Loucy (cell line): Measurements from ENCODE around the gene FAT1.

ENCODE experiments used
- H2AFZ ChIP-seq: fragments of 200-600 bp; sonication (generic); 2 replicates; pipeline ENCODE4 v1.6.0; 2016; ENCODE audit warnings: antibody characterized with exemption, mild to moderate bottlenecking, low read length, moderate library complexity
- H3F3A ChIP-seq: fragments of 200-600 bp; 2 replicates; pipeline ENCODE4 v1.6.0; 2016; ENCODE audit warnings: antibody characterized with exemption, low read depth, mild to moderate bottlenecking
- H3K27me3 ChIP-seq: fragments of 200-600 bp; sonication (generic); 2 replicates; pipeline ENCODE4 v1.6.1; 2014; ENCODE audit warnings: low read length, mild to moderate bottlenecking; ENCODE audit not compliant: insufficient read depth, poor library complexity, severe bottlenecking
- H3K36me3 ChIP-seq: fragments of 200-600 bp; sonication (generic); 2 replicates; pipeline ENCODE4 v1.6.1; 2016; ENCODE audit warnings: low read length; ENCODE audit not compliant: insufficient read depth
- H3K4me1 ChIP-seq: fragments of 200-600 bp; sonication (generic); 2 replicates; pipeline ENCODE4 v1.5.1; 2014; ENCODE audit warnings: low read length, mild to moderate bottlenecking; ENCODE audit not compliant: insufficient read depth, poor library complexity, severe bottlenecking
- H3K4me2 ChIP-seq: fragments of 200-600 bp; sonication (generic); 2 replicates; pipeline ENCODE4 v1.6.0; 2014; ENCODE audit warnings: antibody characterized with exemption, low read length, low read depth, mild to moderate bottlenecking; ENCODE audit not compliant: poor library complexity, severe bottlenecking
- H3K4me3 ChIP-seq: fragments of 200-600 bp; sonication (generic); 2 replicates; pipeline ENCODE4 v1.5.1; 2014; ENCODE audit warnings: low read length, mild to moderate bottlenecking, mixed read lengths; ENCODE audit not compliant: poor library complexity, severe bottlenecking
- H3K79me2 ChIP-seq: fragments of 200-600 bp; sonication (generic); 2 replicates; pipeline ENCODE4 v1.6.1; 2014; ENCODE audit warnings: low read length; ENCODE audit not compliant: insufficient read depth
- H3K9ac ChIP-seq: fragments of 200-600 bp; sonication (generic); 2 replicates; pipeline ENCODE4 v1.6.0; 2014; ENCODE audit warnings: mild to moderate bottlenecking, low read depth, low read length, moderate library complexity; ENCODE audit not compliant: poor library complexity, severe bottlenecking
- H3K9me2 ChIP-seq: fragments of 200-600 bp; sonication (generic); replicated peaks from 2 replicates; pipeline ENCODE4 v1.6.1; 2016; ENCODE audit warnings: low read depth, low read length, mixed read lengths
- H3K9me3 ChIP-seq: fragments of 200-600 bp; sonication (generic); 2 replicates; pipeline ENCODE4 v1.6.1; 2014; ENCODE audit warnings: mild to moderate bottlenecking, antibody characterized with exemption, low read length, low read depth; ENCODE audit not compliant: insufficient read depth
- H4K20me1 ChIP-seq: fragments of 200-600 bp; sonication (generic); 2 replicates; pipeline ENCODE4 v1.6.0; 2014; ENCODE audit warnings: antibody characterized with exemption, low read length, mild to moderate bottlenecking; ENCODE audit not compliant: insufficient read depth, poor library complexity, severe bottlenecking
- CTCF ChIP-seq: fragments of 200-600 bp; sonication (generic); conservative IDR thresholded peaks from 2 replicates; pipeline ENCODE4 v1.5.1; 2014; ENCODE audit warnings: mild to moderate bottlenecking, antibody characterized with exemption, low read length
- EZH2phosphoT487 ChIP-seq: fragments of 200-600 bp; IDR thresholded peaks from 2 replicates; pipeline ENCODE4 v1.6.1; 2018; ENCODE audit warnings: antibody characterized with exemption, mild to moderate bottlenecking, moderate library complexity, borderline replicate concordance

FAT1 gene

GRCh38 chr4:186712690-186713089 is 11.0 kb downstream of the FAT1 start:
- Histone ChIP-seq H4K20me1 (no peaks in the 10 kb centered on the region), H3K9me2 (no peaks in the 10 kb centered on the region), H3K27me3 (no peaks in the 10 kb centered on the region), H3K9me3 (no peaks in the 10 kb centered on the region), H3K4me2 (no peak overlapping the region), H3K9ac (no peak overlapping the region), H3K4me1 (no peaks in the 10 kb centered on the region), H3K4me3 (no peak overlapping the region), H3K36me3 (no peaks in the 10 kb centered on the region), H3F3A (no peaks in the 10 kb centered on the region), H3K79me2 (no peaks in the 10 kb centered on the region), H2AFZ (no peak overlapping the region)
- TF ChIP-seq CTCF (no peak), EZH2phosphoT487 (no peak)

GRCh38 chr4:186710521-186711119 is 13.0 kb downstream of the FAT1 start:
- no peak overlapping the region for H3K9ac ChIP-seq
- H3K79me2 ChIP-seq, result no peaks in the 10 kb centered on the region
- H3K27me3 ChIP-seq, result no peaks in the 10 kb centered on the region
- H3K4me3 ChIP-seq, result no peak overlapping the region
- no peaks in the 10 kb centered on the region for H3K36me3 ChIP-seq
- TF ChIP-seq CTCF (no peak), EZH2phosphoT487 (no peak)
- no peak overlapping the region for H2AFZ ChIP-seq
- H3K4me2 ChIP-seq, result no peak overlapping the region
- H3K9me3 ChIP-seq, result no peaks in the 10 kb centered on the region; the same call in 1 of the 2 replicates
- H3F3A ChIP-seq, result no peaks in the 10 kb centered on the region
- H3K4me1 ChIP-seq, result no peaks in the 10 kb centered on the region
- H4K20me1 ChIP-seq, result no peaks in the 10 kb centered on the region
- no peaks in the 10 kb centered on the region for H3K9me2 ChIP-seq

- Histone ChIP-seq H3K36me3 (no peaks in the 10 kb centered on the region), H3K4me3 (no peak overlapping the region), H4K20me1 (no peaks in the 10 kb centered on the region), H3K9me3 (no peaks in the 10 kb centered on the region; the same call in 1 of the 2 replicates), H3K4me1 (no peaks in the 10 kb centered on the region), H3K9me2 (no peaks in the 10 kb centered on the region), H3K9ac (no peak overlapping the region), H3F3A (no peaks in the 10 kb centered on the region), H2AFZ (no peak overlapping the region), H3K4me2 (no peak overlapping the region), H3K79me2 (no peaks in the 10 kb centered on the region), H3K27me3 (no peaks in the 10 kb centered on the region)
- TF ChIP-seq CTCF, result no peak
Observed at GRCh38 chr4:186709517-186709916, 14.1 kb downstream of the FAT1 start.
